Myocyte (in vitro differentiated cells): ENCODE results near the gene KCNH1. TPM values are rescaled to one million over a fixed set of nuclear protein-coding genes. Genes with fewer than 3 reads are reported as not detected.

Experiments used
- DNase-seq: peaks from one replicate; pipeline ENCODE4 v3.0.0-alpha.2; 2012; ENCODE audit warnings: low read depth
- total RNA-seq: library from RNA; depleted of rRNA; stranded (reverse); fragments of >200 nt; gene quantifications from 2 replicates; pipeline ENCODE4 v1.2.3, GENCODE V29; 2014

The KCNH1 gene
- total RNA-seq, 1 donor from 2014 or later = 10.3 TPM

GRCh38 chr1:210654176-210654981 is 479.6 kb downstream of the KCNH1 start:
- DNase-seq = no peak

- DNase-seq = no peak
Measured at GRCh38 chr1:210653771-210654170, 480.2 kb downstream of the KCNH1 start.

- no peak for DNase-seq
Measured at GRCh38 chr1:210652329-210652954, 481.5 kb downstream of the KCNH1 start.

GRCh38 chr1:210650403-210650802 is 483.5 kb downstream of the KCNH1 start:
- no peak for DNase-seq

- no peak for DNase-seq
Measured at GRCh38 chr1:210648588-210649269, 485.2 kb downstream of the KCNH1 start.

- peak; percentile 71 for DNase-seq
Measured at GRCh38 chr1:210647406-210648333, 486.3 kb downstream of the KCNH1 start.

GRCh38 chr1:210646258-210646616 is 487.7 kb downstream of the KCNH1 start:
- no peak for DNase-seq

GRCh38 chr1:210645582-210646257 is 488.2 kb downstream of the KCNH1 start:
- no peak for DNase-seq

- no peak for DNase-seq
Measured at GRCh38 chr1:210641582-210641981, 492.4 kb downstream of the KCNH1 start.

GRCh38 chr1:210635108-210635507 is 498.8 kb downstream of the KCNH1 start:
- DNase-seq = no peak

GRCh38 chr1:210633636-210634035 is 500.3 kb downstream of the KCNH1 start:
- peak; percentile 79 for DNase-seq

GRCh38 chr1:210633140-210633539 is 500.8 kb downstream of the KCNH1 start:
- no peak for DNase-seq

GRCh38 chr1:210631399-210631798 is 502.5 kb downstream of the KCNH1 start:
- DNase-seq = peak; percentile 45

- no peak for DNase-seq
Measured at GRCh38 chr1:210629276-210629675, 504.7 kb downstream of the KCNH1 start.

- no peak for DNase-seq
Measured at GRCh38 chr1:210627755-210628154, 506.2 kb downstream of the KCNH1 start.

Other genes starting within 250 kb of the KCNH1 start
- gene RCOR3, start 125.2 kb upstream of the KCNH1 start, total RNA-seq = 28.4 and 38.0 TPM in 2 replicates
- 6.6 and 19.8 TPM in 2 replicates for gene TRAF5, start 192.7 kb upstream of the KCNH1 start, total RNA-seq